Body of pancreas (tissue), 4 donors: ENCODE data around the gene KIF5B.

Experiments used
- CTCF ChIP-seq, 7 experiments: fragments of 450-650 bp in 4 of 7; fragments of 200-600 bp in 3 of 7; sonication (generic) in 3 of 7; IDR thresholded peaks; one replicate each; pipeline ENCODE4 v1.5.1; 2016 to 2019; ENCODE audit warnings: antibody characterized with exemption in 7 of 7
- POLR2A ChIP-seq, 3 donors: fragments of 450-650 bp; IDR thresholded peaks; one replicate each; pipeline ENCODE4 v1.6.1; 2016; ENCODE audit warnings: antibody characterized with exemption in 3 of 3, mild to moderate bottlenecking in 2 of 3

GRCh38 chr10:32103721-32104120 is 47.5 kb upstream of the KIF5B start:
- no peak for TF ChIP-seq CTCF (IDR thresholded peaks at IDR 0.05)
- TF ChIP-seq POLR2A (IDR thresholded peaks at IDR 0.05), result no peak
